ENCODE data around the gene FARS2. TPM values are rescaled to one million over a fixed set of nuclear protein-coding genes. Genes with fewer than 3 reads are reported as not detected.

FARS2 gene
- total and polyA plus RNA-seq, 9 of the 15 experiments (the other 6 are each of a cell fraction or from before 2014, with no cell fraction given): 16.5 to 62.2 (median 27.0) TPM

GRCh38 chr6:5499644-5500306 lies 238.5 kb downstream of the FARS2 start:
- intact Hi-C loops (cut with micrococcal nuclease) (no loop called here), in situ Hi-C loops (cut with MboI) (no loop called here)
- no peaks in the 10 kb centered on the region for H3K9me1 ChIP-seq (ENCODE audit: control insufficient read depth, insufficient read depth, low read length)
- H4K20me1 ChIP-seq (replicated peaks; ENCODE audit: control insufficient read depth, insufficient read depth, low read length): no peaks in the 10 kb centered on the region
- no peak overlapping the region for H2AFZ ChIP-seq (ENCODE audit: low read depth, low read length)
- no peak for FAIRE-seq
- H3K79me2 ChIP-seq (ENCODE audit: control insufficient read depth, insufficient read depth, low read length): no peaks in the 10 kb centered on the region
- DNase-seq (ENCODE audit: extremely low read depth in 1 of 4, low spot score in 3 of 4): no peak
- CTCF ChIA-PET (ENCODE audit: low intra/inter-chr PET ratio): no interaction called here
- 45% methylated on average over 6 of the region's 6 CpGs for WGBS (ENCODE audit: insufficient coverage, low coverage, missing lambda C conversion rate)
- H3K36me3 ChIP-seq (ENCODE audit: control insufficient read depth, insufficient read depth, low read length): no peaks in the 10 kb centered on the region
- TF ChIP-seq MAFF (IDR thresholded peaks at IDR 0.05; ENCODE audit: low read length): peak; percentile 62
- TF ChIP-seq MAFK (IDR thresholded peaks at IDR 0.05; ENCODE audit: low read length): peak; percentile 45; the same call in 1 of the 2 replicates
- peak; percentile 56 for TF ChIP-seq MAFG (tag; conservative IDR thresholded peaks at IDR 0.05)
- TF ChIP-seq ZNF316 (IDR thresholded peaks at IDR 0.05): peak; percentile 82
- TF ChIP-seq ZNF23 (CRISPR knock-in tag; IDR thresholded peaks at IDR 0.05): no peak
- peak; percentile 61; the same call in 1 of the 2 replicates for TF ChIP-seq C11orf30 (IDR thresholded peaks at IDR 0.05; ENCODE audit: low read depth)
- no peak overlapping the region for H3K27ac ChIP-seq (ENCODE audit: extremely low read depth, low read depth, low read length)
- H3K4me1 ChIP-seq (replicated peaks in 1 of 2; ENCODE audit: control insufficient read depth in 2 of 2, insufficient read depth in 2 of 2, low read length in 2 of 2): no peaks in the 10 kb centered on the region; a peak in 1 of 5 replicates
- H3K9me3 ChIP-seq (replicated peaks; ENCODE audit: control insufficient read depth, insufficient read depth, low read depth, low read length): no peaks in the 10 kb centered on the region
- BruUV-seq (replicated peaks): no TSS peak
- POLR2A ChIA-PET: interaction anchor here (0.6 kb wide), 1 partner anchor 9 kb away, joined by 3 read pairs; no protein-coding TSS in a partner anchor
- H3K9ac ChIP-seq (ENCODE audit: insufficient read depth in 1 of 2, low read depth in 2 of 2, low read length in 2 of 2): no peak overlapping the region
- no peaks in the 10 kb centered on the region for H3K27me3 ChIP-seq (ENCODE audit: control insufficient read depth in 2 of 2, insufficient read depth in 2 of 2, low read length in 2 of 2)
- ATAC-seq: no peak
- H3K4me2 ChIP-seq (ENCODE audit: insufficient read depth, low read length): no peak overlapping the region
- H3K4me3 ChIP-seq: no peak overlapping the region

GRCh38 chr6:5501837-5502236 lies 240.5 kb downstream of the FARS2 start:
- H3K4me3 ChIP-seq: no peak overlapping the region
- no peaks in the 10 kb centered on the region for H3K9me1 ChIP-seq (ENCODE audit: control insufficient read depth, insufficient read depth, low read length)
- no peaks in the 10 kb centered on the region; a peak in 1 of 5 replicates for H3K4me1 ChIP-seq (replicated peaks in 1 of 2; ENCODE audit: control insufficient read depth in 2 of 2, insufficient read depth in 2 of 2, low read length in 2 of 2)
- H3K9ac ChIP-seq (ENCODE audit: insufficient read depth in 1 of 2, low read depth in 2 of 2, low read length in 2 of 2): no peak overlapping the region
- no peaks in the 10 kb centered on the region for H3K36me3 ChIP-seq (ENCODE audit: control insufficient read depth, insufficient read depth, low read length)
- ChIA-PET CTCF (ENCODE audit: low intra/inter-chr PET ratio) (no interaction called here), POLR2A (interaction anchor here (0.7 to 1.4 kb wide), 2 partner anchors 9 to 25 kb away, joined by 3 read pairs; no protein-coding TSS in a partner anchor)
- in situ Hi-C loops (cut with MboI) (no loop called here), intact Hi-C loops (cut with micrococcal nuclease) (no loop called here)
- H3K27me3 ChIP-seq (ENCODE audit: control insufficient read depth in 2 of 2, insufficient read depth in 2 of 2, low read length in 2 of 2): no peaks in the 10 kb centered on the region
- no TSS peak for BruUV-seq (replicated peaks)
- peak in 1 of 4 experiments; percentile 19 for DNase-seq (ENCODE audit: extremely low read depth in 1 of 4, low spot score in 3 of 4)
- ATAC-seq: peak; percentile 78
- WGBS (ENCODE audit: insufficient coverage, low coverage, missing lambda C conversion rate): 27% methylated on average over 3 of the region's 3 CpGs
- H4K20me1 ChIP-seq (replicated peaks; ENCODE audit: control insufficient read depth, insufficient read depth, low read length): no peaks in the 10 kb centered on the region
- no peak for FAIRE-seq
- no peaks in the 10 kb centered on the region for H3K79me2 ChIP-seq (ENCODE audit: control insufficient read depth, insufficient read depth, low read length)
- H3K27ac ChIP-seq (ENCODE audit: extremely low read depth, low read depth, low read length): no peak overlapping the region
- no peak overlapping the region for H3K4me2 ChIP-seq (ENCODE audit: insufficient read depth, low read length)
- no peak overlapping the region for H2AFZ ChIP-seq (ENCODE audit: low read depth, low read length)
- H3K9me3 ChIP-seq (replicated peaks; ENCODE audit: control insufficient read depth, insufficient read depth, low read depth, low read length): no peaks in the 10 kb centered on the region
- TF ChIP-seq PHTF2 (CRISPR knock-in tag; IDR thresholded peaks at IDR 0.05): no peak
- TF ChIP-seq CBFA2T3 (IDR thresholded peaks at IDR 0.05): 0 out of 2 replicates have a peak, but pooled peaks have one; percentile 8
- TF ChIP-seq CC2D1A (IDR thresholded peaks at IDR 0.05): no peak
- no peak for TF ChIP-seq ZNF518B (CRISPR knock-in tag; IDR thresholded peaks at IDR 0.05)
- no peak for TF ChIP-seq ZBTB49 (CRISPR knock-in tag; IDR thresholded peaks at IDR 0.05; ENCODE audit: borderline replicate concordance)
